Frontal cortex (tissue), 4 donors: ENCODE results near the gene NUAK2. TPM values are rescaled to one million over a fixed set of nuclear protein-coding genes. Genes with fewer than 3 reads are reported as not detected.
"Not testable (repeated sequence)": the region's sequence is repeated elsewhere in the genome, so short reads cannot be mapped to it uniquely, and the experiment has no call there.

Source experiments
- DNase-seq, 2 donors: peaks; one replicate each; pipeline ENCODE4 v3.0.0; 2012; ENCODE audit warnings: low spot score in 2 of 2
- FAIRE-seq: peaks from 2 replicates; lab custom pipeline; 2012; peaks lifted over from hg19 to GRCh38; lab: Jason Lieb, UNC
- total RNA-seq: library from RNA; depleted of rRNA; stranded (reverse); fragments of >200 nt; gene quantifications from one replicate; pipeline ENCODE4 v1.2.3, GENCODE V29; 2014
- donor health status: control.
- donor health status: control.
- donor health status: control.

The NUAK2 gene
- 0.41 TPM for total RNA-seq

- DNase-seq (peak; percentile 86 to 89), FAIRE-seq (no peak)
These were observed at the start of gene NUAK2 for GRCh38 chr1:205321162-205321958. Gene NUAK2 (minus strand): TSS chr1:205321745. CDS start chr1:205321628, 117 bp downstream.

GRCh38 chr1:205370780-205371179 lies 49.2 kb upstream of the NUAK2 start:
- no peak for DNase-seq
- FAIRE-seq, result no peak

- DNase-seq, result no peak
- FAIRE-seq, result no peak
These were observed 48.2 kb upstream of the NUAK2 start for GRCh38 chr1:205369701-205370123.

GRCh38 chr1:205368478-205368877 lies 46.9 kb upstream of the NUAK2 start:
- FAIRE-seq, result no peak
- DNase-seq, result no peak

GRCh38 chr1:205365945-205366463 lies 44.5 kb upstream of the NUAK2 start:
- DNase-seq (no peak), FAIRE-seq (no peak)

- DNase-seq, FAIRE-seq: not testable (repeated sequence)
These were observed 43.5 kb upstream of the NUAK2 start for GRCh38 chr1:205365086-205365485.

- DNase-seq (no peak), FAIRE-seq (no peak)
These were observed 39.3 kb upstream of the NUAK2 start for GRCh38 chr1:205360891-205361290.

- FAIRE-seq (no peak), DNase-seq (no peak)
These were observed 38.4 kb upstream of the NUAK2 start for GRCh38 chr1:205359771-205360565.

- FAIRE-seq, result no peak
These were observed 37.0 kb upstream of the NUAK2 start for GRCh38 chr1:205358579-205358978.

GRCh38 chr1:205357567-205357966 lies 36.0 kb upstream of the NUAK2 start:
- no peak for FAIRE-seq
- DNase-seq, result no peak

More at GRCh38 chr1:205358579-205358978, 37.0 kb upstream of the NUAK2 start:
- DNase-seq, result no peak

GRCh38 chr1:205356440-205357139 lies 35.0 kb upstream of the NUAK2 start, which contains the start of gene KLHDC8A:
Gene KLHDC8A (minus strand): TSS chr1:205356922. CDS start chr1:205343604, 13,318 bp downstream.
- DNase-seq (no peak), FAIRE-seq (no peak)

- no peak for DNase-seq
- FAIRE-seq, result no peak
These were observed 33.5 kb upstream of the NUAK2 start for GRCh38 chr1:205355075-205355453.

- FAIRE-seq (no peak), DNase-seq (peak in 1 of 2 donors; percentile 42)
These were observed 32.9 kb upstream of the NUAK2 start for GRCh38 chr1:205354259-205355074.

GRCh38 chr1:205353612-205354011 lies 32.1 kb upstream of the NUAK2 start:
- no peak for FAIRE-seq

GRCh38 chr1:205353191-205353590 lies 31.6 kb upstream of the NUAK2 start:
- FAIRE-seq (no peak), DNase-seq (no peak)

More at GRCh38 chr1:205353612-205354011, 32.1 kb upstream of the NUAK2 start:
- DNase-seq, result no peak

- no peak for DNase-seq
- FAIRE-seq, result no peak
These were observed 30.6 kb upstream of the NUAK2 start for GRCh38 chr1:205351984-205352713.

GRCh38 chr1:205350691-205351141 lies 29.2 kb upstream of the NUAK2 start:
- no peak for DNase-seq
- FAIRE-seq, result no peak

- DNase-seq (no peak), FAIRE-seq (no peak)
These were observed 28.6 kb upstream of the NUAK2 start for GRCh38 chr1:205350124-205350523.
